Activated CD4-positive, alpha-beta T cell treated with anti-CD3 and anti-CD28 coated beads for 48 hours (primary cell): ENCODE results near the gene CHST12.
A peak's percentile ranks its signal among the peaks of the same experiment; 100 is the strongest.
"Not testable (repeated sequence)": the region's sequence is repeated elsewhere in the genome, so short reads cannot be mapped to it uniquely, and the experiment has no call there.

ENCODE experiments used
- DNase-seq: peaks from one replicate; pipeline ENCODE4 v3.0.0-alpha.2; 2020

CHST12 gene

GRCh38 chr7:2405201-2405600, 1.8 kb downstream of the CHST12 start:
- DNase-seq, result no peak

GRCh38 chr7:2405601-2406345, 2.4 kb downstream of the CHST12 start:
- DNase-seq, result peak; percentile 78

- no peak for DNase-seq
Measured at GRCh38 chr7:2409745-2410414, 6.5 kb downstream of the CHST12 start.

GRCh38 chr7:2411049-2411448, 7.6 kb downstream of the CHST12 start:
- DNase-seq, result no peak

- no peak for DNase-seq
Measured at GRCh38 chr7:2411815-2412586, 8.6 kb downstream of the CHST12 start.

GRCh38 chr7:2412587-2413201, 9.3 kb downstream of the CHST12 start:
- DNase-seq, result no peak

GRCh38 chr7:2416063-2416462, 12.7 kb downstream of the CHST12 start:
- DNase-seq, result no peak

- no peak for DNase-seq
Measured at GRCh38 chr7:2416650-2417049, 13.2 kb downstream of the CHST12 start.

GRCh38 chr7:2417178-2417577, 13.8 kb downstream of the CHST12 start:
- not testable (repeated sequence) for DNase-seq

GRCh38 chr7:2417981-2418481, 14.6 kb downstream of the CHST12 start:
- DNase-seq, result peak; percentile 64

GRCh38 chr7:2420216-2420933, 17.0 kb downstream of the CHST12 start:
- peak; percentile 16 for DNase-seq

GRCh38 chr7:2421943-2422310, 18.5 kb downstream of the CHST12 start:
- DNase-seq, result no peak

- no peak for DNase-seq
Measured at GRCh38 chr7:2425749-2426148, 22.3 kb downstream of the CHST12 start.

- peak; percentile 64 for DNase-seq
Measured at GRCh38 chr7:2431260-2431867, 28.0 kb downstream of the CHST12 start.

GRCh38 chr7:2432910-2433712, 29.7 kb downstream of the CHST12 start:
- DNase-seq, result no peak

GRCh38 chr7:2433713-2434550, 30.5 kb downstream of the CHST12 start:
- no peak for DNase-seq

GRCh38 chr7:2435146-2435545, 31.7 kb downstream of the CHST12 start:
- DNase-seq, result no peak

- DNase-seq, result no peak
Measured at GRCh38 chr7:2436341-2437104, 33.1 kb downstream of the CHST12 start.

GRCh38 chr7:2437136-2437535, 33.7 kb downstream of the CHST12 start:
- no peak for DNase-seq
